ENCODE measurements around the gene TSPAN31.

TSPAN31 gene

GRCh38 chr12:57797933-57798332 is 53.1 kb downstream of the TSPAN31 start:
- DNase-seq: no peak

Data from stimulated activated CD4-positive, alpha-beta T cell treated with anti-CD3 and anti-CD28 coated beads, Interleukin-4, amount 100 ng/mL, for 24 hours (primary cell).